Muscle of arm (tissue), 12 donors: ENCODE measurements around the gene POLR1B. TPM values are rescaled to one million over a fixed set of nuclear protein-coding genes. Genes with fewer than 3 reads are reported as not detected.
"Not testable (repeated sequence)": the region's sequence is repeated elsewhere in the genome, so short reads cannot be mapped to it uniquely, and the experiment has no call there.

Experiments used
- DNase-seq: peaks from one replicate; pipeline ENCODE4 v3.0.0-alpha.2; 2013
- polyA plus RNA-seq, 12 donors: library from polyadenylated mRNA; unstranded; fragments of 120-200 nt; gene quantifications; one replicate each; pipeline ENCODE4 v1.2.1, GENCODE V29; 2013; ENCODE audit not compliant: insufficient read length in 12 of 12

POLR1B gene
- polyA plus RNA-seq, 12 donors, result 9.9 to 17.7 (median 14.8) TPM; not detected in 1

DNA sequence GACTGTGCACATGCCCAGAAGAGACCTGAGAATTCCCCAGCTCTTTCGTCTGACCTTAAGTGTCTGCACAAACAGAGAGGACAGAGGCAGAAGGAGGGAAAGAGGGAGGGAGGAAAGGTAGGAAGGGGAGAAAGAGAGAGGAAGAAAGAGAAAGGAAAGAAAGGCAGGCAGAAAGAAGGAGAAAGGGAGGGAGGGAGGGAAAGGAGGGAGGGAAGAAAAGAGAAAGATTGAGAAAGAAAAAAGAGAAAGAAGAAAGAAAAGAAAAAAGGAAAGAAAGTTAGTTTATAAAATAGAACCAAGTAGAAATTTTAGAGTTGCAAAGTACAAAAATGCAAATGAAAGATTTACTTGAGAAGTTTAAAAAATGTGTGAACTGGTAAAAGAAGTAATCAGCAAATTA, 7.4 kb upstream of the POLR1B start:
- DNase-seq, result no peak

DNA sequence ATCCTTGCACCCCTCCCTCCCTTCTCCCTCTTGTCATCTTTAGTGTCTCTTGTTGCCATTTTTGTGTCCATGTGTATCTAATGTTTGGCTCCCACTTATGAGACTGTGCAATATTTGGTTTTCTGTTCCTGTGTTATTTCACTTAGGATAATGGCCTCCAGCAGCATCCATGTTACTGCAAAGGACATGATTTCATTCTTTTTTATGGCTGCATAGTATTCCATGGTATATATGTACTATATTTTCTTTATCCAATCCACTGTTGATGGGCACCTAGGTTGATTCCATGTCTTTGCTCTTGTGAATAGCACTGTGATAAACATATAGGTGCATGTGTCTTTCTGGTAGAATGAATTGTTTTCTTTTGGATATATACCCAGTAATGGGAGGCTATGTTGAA, 5.6 kb upstream of the POLR1B start:
- DNase-seq, result not testable (repeated sequence)

DNA sequence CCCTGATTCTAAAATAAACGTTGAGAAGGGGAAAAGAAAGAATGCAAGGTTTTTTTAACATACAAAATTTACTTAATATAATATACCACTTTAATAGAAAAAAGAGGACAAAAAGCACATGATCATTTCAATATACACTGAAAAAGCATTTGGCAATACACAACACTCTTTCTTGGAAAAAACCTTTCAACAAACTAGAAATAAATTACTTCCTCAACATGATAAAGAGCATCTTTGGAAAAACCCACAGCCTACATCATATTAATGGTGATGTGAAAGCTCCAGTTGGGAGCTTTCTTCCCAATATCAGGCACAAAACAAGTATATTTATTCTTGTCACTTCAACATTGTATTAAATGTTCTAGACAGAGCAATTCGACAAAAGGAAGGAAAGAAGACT, 3.0 kb upstream of the POLR1B start:
- no peak for DNase-seq

DNA sequence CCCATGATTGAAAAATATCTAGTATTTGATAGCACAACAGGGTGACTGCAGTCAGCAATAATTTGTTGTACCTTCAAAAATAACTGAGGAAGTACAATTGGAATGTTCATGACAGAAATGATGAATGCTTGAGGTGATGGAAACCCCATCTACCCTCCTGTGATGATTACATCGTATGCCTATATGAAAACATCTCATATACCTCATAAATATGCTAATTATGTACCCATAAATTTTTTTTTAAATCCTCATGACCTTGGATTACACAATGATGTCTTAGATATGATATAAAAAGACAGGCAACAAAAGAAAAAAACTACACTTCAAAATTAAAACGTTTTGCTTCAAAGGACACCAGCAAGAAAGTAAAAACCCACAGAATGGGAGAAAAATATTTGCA, 1.4 kb upstream of the POLR1B start:
- no peak for DNase-seq

DNA sequence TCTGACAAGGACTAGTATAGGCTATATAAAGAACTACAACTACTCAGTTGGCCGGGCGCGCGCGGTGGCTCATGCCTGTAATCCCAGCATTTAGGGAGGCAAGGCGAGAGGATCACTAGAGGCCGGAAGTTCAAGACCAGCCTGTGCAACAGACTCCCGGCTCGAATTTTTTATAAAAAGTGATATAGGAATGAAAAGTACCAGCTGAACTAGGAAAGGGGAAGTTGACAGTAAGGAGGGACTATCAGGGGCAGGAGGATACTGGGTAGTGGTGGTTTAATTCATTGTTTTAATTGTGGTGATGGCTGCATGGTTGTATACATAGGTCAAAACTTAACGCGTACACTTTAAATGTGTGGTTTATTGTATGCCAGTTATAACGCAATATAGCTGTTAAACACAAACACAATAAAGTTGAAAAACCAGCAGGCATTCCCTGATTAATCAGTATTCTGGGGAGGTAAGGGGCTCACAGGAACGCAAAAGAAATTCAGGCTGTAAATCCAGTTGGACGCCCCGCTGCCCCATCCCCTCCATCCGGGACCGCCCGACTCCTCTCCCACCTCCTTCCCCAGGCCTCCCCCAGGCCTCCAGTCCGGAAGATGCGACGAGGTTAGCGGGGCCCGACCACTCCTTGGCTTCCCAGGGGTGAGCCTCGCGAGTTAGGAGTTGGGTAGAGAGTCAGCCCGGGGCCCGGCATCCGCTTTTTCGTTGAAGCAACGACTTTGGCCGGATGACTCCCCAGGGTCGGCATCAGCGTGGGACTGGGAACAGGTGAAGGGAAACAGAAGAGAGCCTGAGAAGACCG, 746 bp upstream of the POLR1B start:
- peak; percentile 88 for DNase-seq

DNA sequence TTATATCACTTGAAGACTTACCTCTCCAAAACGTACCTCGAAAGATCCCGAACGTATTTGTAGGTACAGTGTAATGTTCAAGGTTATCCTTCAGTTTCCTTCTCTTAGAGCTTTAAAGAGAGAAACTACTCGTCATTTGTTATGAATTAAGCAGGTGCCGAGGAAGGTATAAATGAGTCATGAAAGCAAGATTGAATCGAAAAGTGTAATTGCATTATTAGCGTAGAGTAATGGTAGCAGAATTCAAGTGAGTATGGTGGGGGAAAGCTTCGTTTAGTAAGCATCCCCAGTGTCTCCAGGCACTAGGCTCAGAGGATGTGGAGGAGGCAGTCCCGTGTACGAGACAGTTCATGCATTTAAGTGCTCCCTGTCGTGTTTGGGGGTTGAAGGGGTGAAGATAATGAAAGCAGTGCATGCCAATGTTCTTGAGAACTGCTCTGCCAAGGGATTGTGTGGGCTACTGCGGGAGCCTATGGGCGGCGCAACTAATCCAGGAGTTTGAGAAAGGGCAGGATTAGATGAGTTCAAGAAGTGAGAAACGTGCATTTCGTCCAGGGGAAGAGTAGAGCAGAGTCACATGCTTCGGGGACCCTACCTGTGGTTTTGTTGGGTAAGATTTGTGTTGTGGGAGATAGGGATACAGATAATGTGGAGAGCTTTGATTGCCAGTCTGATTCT, 858 bp downstream of the POLR1B start:
- peak; percentile 0 for DNase-seq

DNA sequence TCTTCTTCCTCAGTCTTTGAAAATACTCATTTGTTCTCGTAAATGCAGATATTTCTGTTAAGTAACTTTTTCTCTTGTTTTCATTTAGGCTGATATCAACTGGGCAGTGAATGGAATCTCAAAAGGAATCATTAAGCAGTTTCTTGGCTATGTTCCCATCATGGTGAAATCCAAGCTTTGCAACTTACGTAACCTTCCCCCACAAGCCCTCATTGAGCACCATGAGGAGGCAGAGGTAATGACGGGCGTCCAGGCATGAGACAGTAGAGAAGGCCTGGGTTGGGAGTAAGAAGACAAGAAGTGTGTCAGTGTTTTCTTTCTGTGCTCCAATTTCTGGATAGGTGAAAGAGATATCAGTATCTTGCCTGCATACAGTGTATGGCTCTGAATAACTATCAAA, 5.1 kb downstream of the POLR1B start:
- DNase-seq, result no peak

DNA sequence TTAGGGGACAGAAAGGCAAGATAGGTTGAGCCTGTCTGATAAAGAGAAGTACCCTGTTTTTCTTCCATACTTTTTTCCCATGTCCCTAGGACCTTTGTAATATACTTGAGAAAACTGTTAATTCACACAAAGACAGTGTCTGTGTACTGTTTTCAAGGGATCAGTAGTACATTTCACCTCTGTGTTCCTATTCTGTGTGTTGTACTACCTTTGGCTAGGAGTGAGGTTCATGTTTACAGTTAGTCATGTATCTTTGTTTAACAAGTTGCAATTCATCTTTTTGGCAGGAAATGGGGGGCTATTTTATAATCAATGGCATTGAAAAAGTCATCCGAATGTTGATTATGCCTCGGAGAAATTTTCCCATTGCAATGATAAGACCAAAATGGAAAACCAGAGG, 6.7 kb downstream of the POLR1B start:
- no peak for DNase-seq

DNA sequence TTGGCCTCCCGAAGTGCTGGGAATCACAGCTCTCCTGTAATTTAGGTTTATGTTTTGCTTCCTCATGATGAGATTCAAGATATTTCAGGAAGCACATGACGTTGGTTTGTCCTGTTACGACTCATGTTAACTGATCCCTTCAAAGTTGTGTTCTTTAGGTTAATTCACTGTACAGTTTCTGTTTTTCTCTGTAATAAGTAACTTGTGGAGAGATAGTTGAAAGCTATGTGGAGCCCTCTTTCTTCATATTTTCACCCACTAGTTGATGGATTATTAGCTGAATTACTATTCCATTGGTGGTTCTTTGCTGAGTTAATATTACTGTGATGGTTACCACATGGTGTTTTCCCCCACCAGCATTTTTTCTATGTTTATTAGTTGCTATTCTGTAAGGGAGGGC, 23.8 kb downstream of the POLR1B start:
- DNase-seq, result no peak

DNA sequence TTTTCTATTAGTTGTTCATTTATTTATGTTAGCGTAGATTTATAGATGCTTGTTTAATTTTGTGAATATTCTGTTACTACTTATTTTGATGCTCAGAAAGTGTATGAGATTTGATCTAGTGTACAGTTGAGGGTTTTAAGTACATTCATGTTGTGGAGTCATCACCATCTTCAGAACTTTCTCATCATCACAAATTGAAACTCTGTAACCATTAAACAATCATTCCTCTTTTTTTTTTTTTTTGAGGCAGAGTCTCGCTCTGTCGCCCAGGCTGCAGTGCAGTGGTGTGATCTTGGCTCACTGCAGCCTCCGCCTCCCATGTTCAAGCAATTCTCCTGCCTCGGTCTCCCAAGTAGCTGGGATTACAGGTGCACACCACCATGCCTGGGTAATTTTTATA, 24.2 kb downstream of the POLR1B start:
- not testable (repeated sequence) for DNase-seq

DNA sequence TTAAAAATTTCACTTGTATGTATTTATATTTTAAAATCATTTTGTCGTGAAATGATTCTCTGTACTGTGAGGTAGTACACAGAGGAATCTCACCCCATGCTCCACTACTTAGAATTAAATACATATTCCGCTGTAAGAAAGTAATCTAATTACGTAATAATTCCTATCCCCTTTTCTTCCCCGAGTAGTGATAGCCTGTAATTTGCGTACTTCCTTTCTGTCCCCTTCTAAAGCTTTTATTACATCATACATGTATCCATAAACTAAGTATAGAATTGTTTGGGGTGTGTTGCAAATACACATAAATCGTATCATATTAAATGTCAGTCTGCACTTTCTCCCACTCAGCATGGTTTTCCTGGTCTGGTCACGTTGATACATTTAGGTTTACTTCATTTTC, 29.7 kb downstream of the POLR1B start:
- DNase-seq, result no peak

DNA sequence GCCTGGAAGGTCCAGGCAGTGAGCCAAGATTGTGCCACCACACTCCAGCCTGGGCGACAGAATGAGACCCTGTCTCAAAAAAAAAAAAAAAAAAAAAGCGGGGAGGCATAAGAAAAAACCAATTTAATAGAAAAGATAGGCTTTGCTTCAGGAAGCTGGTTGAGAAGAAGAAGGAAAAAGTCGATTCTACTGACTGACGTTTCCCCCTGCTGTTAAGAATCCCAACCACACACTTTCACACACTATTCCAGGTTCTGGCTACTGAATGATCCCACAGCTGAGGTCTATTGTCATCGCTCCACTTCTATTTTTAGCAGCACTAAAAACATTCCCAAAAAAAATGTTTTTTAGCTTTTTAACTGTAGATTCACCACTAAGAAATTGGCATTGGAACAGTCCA, 35.5 kb downstream of the POLR1B start:
- DNase-seq, result no peak

DNA sequence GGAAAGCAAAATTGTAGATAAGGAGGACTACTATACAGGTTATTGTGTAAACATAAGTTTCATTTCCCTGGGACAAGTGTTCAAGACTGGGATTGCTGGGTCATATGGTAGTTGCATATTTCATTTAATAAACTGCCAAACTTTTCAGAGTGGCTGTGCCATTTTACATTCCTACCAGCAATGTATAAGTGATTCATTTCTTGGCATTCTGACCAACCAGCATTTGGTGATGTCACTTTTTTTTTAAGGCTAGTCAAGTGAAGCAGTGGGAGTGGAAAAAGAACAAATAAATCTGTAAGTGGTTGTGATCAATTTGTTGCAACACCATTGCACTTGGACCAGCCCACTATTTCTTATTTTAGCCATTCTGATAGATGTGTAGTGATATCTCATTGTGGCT, 37.0 kb downstream of the POLR1B start:
- DNase-seq, result no peak

DNA sequence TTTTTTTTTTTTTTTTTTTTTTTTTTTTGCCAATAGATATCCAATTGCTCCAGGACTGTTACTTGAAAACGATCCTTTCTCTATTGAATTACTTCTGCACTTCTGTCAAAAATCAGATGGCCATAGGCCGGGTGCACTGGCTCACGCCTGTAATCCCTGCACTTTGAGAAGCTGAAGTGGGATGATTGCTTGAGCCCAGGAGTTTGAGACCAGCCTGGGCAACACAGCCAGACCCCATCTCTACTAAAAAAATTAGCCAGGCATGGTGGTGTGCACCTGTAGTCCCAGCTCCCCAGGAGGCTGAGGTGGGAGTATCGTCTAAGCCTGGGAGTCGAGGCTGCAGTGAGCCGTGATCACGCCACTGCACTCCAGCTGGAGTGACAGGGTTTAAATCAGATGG, 37.8 kb downstream of the POLR1B start:
- no peak for DNase-seq

DNA sequence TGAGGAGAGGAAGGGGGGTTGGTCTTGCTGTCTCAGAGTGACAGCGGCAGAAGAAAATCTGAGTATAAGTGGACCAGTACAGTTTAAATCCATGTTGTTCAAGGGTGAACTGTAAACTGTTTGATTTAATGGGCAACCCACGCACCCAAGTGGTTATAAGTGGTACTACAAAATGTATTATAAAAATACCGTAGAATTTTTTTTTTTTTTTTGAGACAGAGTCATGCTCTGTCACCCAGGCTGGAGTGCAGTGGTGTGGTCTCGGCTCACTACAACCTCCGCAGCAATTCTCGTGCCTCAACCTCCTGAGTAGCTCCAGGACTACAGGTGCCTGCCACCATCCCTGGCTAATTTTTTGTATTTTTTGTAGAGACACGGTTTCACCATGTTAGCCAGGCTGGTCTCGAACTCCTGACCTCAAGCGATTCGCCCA, 40.1 kb downstream of the POLR1B start:
- peak; percentile 58 for DNase-seq

DNA sequence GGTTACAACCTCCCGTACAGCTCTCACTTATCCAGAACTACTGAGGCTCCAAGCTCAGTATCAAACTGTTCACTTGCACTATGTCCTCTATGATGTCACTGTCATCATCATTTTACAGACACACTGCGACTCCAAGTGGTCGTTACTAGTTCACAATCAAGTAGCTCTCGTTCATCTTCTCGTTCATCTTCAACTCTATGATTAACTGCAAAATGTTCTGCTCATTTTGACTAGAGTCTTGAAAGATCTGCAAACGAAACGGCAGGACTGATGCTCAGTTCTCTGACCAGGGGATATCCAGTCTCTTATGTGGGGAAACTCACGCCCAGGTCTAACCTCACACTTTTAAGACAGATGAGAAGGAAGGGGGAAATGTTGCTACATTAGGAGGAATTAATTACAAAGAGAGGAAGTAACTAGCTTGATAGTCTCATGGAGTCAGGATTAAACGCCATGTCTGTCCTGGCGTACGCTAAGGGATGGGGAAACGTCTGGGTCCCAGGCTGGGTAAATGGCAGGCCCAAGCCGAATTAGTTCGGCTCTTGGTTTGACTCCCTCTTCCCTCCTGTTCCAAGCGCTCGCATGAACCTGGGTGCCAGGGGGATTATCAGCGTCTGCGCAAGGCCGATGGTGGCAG, 41.4 kb downstream of the POLR1B start:
- DNase-seq, result no peak

DNA sequence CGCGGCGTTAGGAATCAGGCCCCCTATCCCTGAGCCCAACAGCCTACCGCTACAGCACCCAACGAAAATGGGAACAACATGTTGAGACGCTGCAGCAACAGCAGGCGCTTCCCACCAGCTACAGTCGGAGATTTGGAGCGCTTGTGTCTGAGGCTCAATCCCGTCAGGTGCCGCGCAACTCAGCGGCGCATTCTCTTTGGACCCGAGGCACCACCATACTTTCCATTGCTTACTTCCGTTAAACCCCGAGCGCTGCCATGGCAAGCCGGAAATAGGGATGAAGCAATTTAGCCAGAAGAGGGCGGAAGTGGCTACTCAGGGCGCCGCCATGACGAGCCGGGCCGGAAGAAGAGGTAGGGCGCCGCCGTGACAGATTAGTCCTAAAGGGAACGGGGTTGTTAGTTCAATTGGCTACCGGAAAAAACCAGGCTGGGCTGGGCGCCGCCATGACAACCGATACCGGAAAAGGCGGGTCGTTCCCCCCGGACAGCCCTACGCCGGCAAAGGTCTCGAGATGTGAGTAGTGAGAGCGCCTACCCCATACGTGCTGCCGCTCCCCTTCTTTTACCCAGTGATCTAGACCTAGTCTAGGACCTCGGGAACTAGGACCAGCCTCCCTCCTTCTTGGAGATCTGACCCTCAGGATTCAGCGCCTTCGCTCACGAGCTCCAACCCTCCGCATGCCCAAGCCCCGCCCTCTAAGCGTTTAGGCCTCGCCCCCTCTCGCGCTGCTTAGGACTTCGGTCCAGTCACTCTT, 42.0 kb downstream of the POLR1B start, which contains the start of gene CHCHD5:
Gene CHCHD5 (plus strand): TSS at position 476 of the 757 bp plus-strand sequence. CDS start 39 bp downstream, at position 515.
- DNase-seq, result peak; percentile 94

DNA sequence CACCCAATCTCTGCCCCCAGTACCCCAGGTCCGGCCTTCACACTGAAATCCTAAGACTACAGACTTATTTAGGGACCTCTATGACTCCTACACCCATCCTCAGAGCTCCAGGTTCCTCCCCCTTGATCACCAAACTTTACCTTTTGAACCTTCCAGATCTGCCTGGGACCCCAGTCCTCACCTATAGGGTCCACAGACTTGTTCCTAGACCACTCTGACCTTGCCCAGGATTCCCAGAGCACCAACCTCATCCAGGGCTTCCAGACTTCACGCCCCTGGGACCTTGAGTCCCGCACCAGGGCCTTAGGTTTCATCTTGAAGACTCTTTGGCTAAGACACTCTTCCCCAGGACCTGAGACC, 42.6 kb downstream of the POLR1B start:
- DNase-seq, result no peak

DNA sequence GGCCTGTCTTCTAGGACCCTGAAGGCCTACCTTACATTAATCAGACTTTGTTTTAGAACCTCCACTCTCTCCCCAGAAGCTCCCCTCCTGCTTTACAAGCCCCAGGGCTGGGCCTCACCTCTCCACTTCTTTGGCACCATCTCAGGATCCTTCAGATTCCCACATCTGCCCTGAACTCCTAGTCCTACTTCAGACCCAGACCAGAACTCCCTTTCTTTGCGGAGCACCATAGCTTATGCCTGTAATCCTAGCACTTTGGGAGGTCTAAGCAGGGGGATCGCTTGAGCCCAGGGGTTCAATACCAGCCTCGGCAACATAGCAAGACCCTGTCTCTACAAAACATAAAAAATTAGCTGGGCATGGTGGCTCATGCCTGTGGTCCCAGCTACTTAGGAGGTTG, 43.1 kb downstream of the POLR1B start:
- DNase-seq, result no peak

DNA sequence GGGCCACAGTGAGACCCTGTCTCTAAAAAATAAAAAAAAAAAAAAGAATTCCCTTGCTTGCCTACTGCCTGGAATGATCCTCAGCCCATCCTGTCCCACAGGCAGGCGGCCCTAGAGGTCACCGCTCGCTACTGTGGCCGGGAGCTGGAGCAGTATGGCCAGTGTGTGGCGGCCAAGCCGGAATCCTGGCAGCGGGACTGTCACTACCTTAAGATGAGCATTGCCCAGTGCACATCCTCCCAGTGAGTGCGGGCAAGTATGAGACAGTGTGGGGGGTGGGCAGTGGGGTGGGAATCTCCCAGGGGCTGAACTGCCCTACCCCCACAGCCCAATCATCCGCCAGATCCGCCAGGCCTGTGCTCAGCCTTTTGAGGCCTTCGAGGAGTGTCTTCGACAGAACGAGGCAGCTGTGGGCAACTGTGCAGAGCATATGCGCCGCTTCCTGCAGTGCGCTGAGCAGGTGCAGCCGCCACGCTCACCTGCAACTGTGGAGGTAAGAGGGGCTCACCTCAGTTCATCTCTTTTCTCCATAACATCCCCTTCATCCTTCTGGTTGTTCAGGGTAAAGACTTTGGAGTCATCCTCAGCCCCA, 43.7 kb downstream of the POLR1B start:
- DNase-seq, result no peak

DNA sequence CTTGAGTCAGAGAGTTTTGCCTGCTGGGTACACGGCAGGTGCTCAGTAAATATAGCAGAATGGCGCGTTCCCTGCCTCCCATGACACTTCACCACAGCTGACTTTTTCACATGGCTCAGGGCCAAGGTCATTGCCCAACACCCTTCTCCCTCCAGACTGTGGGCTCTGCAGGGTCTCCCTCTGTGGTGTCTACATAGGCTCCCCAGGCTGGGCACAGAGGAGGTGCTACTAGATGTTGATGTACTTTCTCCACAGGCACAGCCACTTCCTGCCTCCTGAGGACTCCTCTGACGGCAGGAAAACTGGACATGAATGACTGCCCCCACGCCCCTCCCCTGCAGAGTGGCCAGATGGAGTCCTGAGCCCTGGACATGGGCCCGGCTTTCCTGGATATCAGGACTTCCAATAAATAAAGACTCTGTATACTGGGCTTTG, 46.4 kb downstream of the POLR1B start:
- no peak for DNase-seq

DNA sequence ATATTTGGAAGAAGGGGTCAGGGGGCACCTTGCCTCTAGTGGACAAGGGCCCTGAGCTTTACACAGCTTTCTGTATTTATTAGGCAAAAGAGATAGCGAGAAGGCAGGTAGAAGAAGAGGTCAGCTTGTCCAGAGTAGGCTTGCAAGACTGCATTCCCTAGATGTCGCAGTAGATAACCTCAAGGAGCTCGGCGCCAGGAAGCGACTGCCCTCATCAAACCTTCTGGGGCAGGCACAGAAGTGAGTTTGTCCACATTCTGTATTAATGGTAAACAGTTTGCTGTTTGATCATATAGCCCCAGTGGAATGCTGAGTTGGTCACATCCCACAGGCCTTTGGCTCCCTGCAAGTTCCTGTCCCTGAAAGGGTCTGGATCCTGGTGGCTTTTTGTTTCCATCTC, 49.1 kb downstream of the POLR1B start:
- no peak for DNase-seq
